ENCODE results near the gene LRP6.

- no peak for TF ChIP-seq CTCF (IDR thresholded peaks at IDR 0.05)
- TF ChIP-seq ZFX (IDR thresholded peaks at IDR 0.05; ENCODE audit: borderline replicate concordance), result no peak
These were observed 16.0 kb upstream of the LRP6 start for GRCh38 chr12:12282761-12283425.
